Adrenal gland (tissue), 12 donors: ENCODE data around the gene PRPF19. TPM values are rescaled to one million over a fixed set of nuclear protein-coding genes. Genes with fewer than 3 reads are reported as not detected.

Source experiments
- DNase-seq, 7 donors: peaks; one replicate each; pipeline ENCODE4 v3.0.0-alpha.2; 2019 to 2020
- H3K27ac ChIP-seq, 5 donors: fragments of 200-600 bp; sonication (generic) in 4 of 5; 1 replicate in 3 of 5; 2 replicates in 2 of 5; pipeline versions ENCODE4 v1.5.1 to v1.8.0; 2016 to 2020; ENCODE audit warnings: mild to moderate bottlenecking in 1 of 5
- H3K27me3 ChIP-seq: fragments of 200-600 bp; 2 replicates; pipeline ENCODE4 v1.8.0; 2021
- H3K36me3 ChIP-seq, 2 donors: fragments of 200-600 bp; replicated peaks in 1 of 2; 1 replicate in 1 of 2; 2 replicates in 1 of 2; pipeline versions ENCODE4 v1.5.1 to v1.8.0; 2018 to 2022
- H3K4me1 ChIP-seq, 2 donors: fragments of 200-600 bp; replicated peaks in 1 of 2; 1 replicate in 1 of 2; 2 replicates in 1 of 2; pipeline versions ENCODE4 v1.5.1 to v1.8.0; 2018 to 2021
- H3K4me3 ChIP-seq, 4 donors: fragments of 200-600 bp; sonication (generic) in 3 of 4; one replicate each; pipeline ENCODE4 v1.5.1; 2016 to 2018
- H3K9me3 ChIP-seq, 3 donors: fragments of 200-600 bp; sonication (generic) in 1 of 3; replicated peaks in 1 of 3; 1 replicate in 2 of 3; 2 replicates in 1 of 3; pipeline versions ENCODE4 v1.5.1 to v1.8.0; 2016 to 2021
- CTCF ChIP-seq, 6 experiments: fragments of 450-650 bp in 4 of 6; fragments of 200-600 bp in 2 of 6; sonication (generic) in 1 of 6; IDR thresholded peaks; 1 replicate in 5 of 6; 2 replicates in 1 of 6; pipeline versions ENCODE4 v1.5.1 to v1.8.0; 2016 to 2021; ENCODE audit warnings: antibody characterized with exemption in 6 of 6, mild to moderate bottlenecking in 2 of 6, moderate library complexity in 1 of 6
- POLR2A ChIP-seq, 2 donors: fragments of 450-650 bp; IDR thresholded peaks; one replicate each; pipeline ENCODE4 v1.6.1; 2017; ENCODE audit warnings: antibody characterized with exemption in 2 of 2, mild to moderate bottlenecking in 2 of 2, moderate library complexity in 1 of 2
- WGBS, 4 donors: extraction: QIAGEN DNeasy Blood & Tissue Kit in 2 of 4; methylation state at CpG; one replicate each; pipeline versions ENCODE4 v1.1.5 to v1.1.7; 2013 to 2017; 5-methylcytosine and 5-hydroxymethylcytosine counted together
- intact Hi-C, 2 donors: fragments of 100-400 bp; cut with DNase I; formaldehyde crosslinking; loops; one replicate each; pipeline versions ENCODE4 v1.14.1 to v1.15.0; 2022 to 2023
- polyA plus RNA-seq, 3 donors: library from polyadenylated mRNA; stranded (reverse); fragments of 200-250 nt in 2 of 3; fragments of 350-450 nt in 1 of 3; fragmentation: Illumina TruSeq in 1 of 3; extraction: RNeasy Lipid Tissue Mini Kit (QIAGEN cat#74804) in 1 of 3; gene quantifications; one replicate each; pipeline ENCODE4 v1.2.3, GENCODE V29; 2013 to 2014
- total RNA-seq, 9 donors: library from RNA; depleted of rRNA in 4 of 9; stranded (reverse); fragments of >200 nt in 4 of 9; fragments of 120-200 nt in 1 of 9; fragmentation: NEBNext Ultra II Directional in 1 of 9; extraction: Animal tissue kit (Norgen Biotek cat#: 25700) in 1 of 9; gene quantifications; one replicate each; pipeline versions ENCODE4 v1.1.0 to v1.2.4, GENCODE V29; 2013 to 2023
- donor health status: healthy with polysubstance abuse.
- donor health status: Bipolar disorder and iron deficiency.
- donor health status: DM: yes; HTN: yes; CAD: no.
- donor health status: DM: no; HTN: no; CAD: no.
- donor health status: DM: no; HTN: no; CAD: no.
- donor health status: DM: yes; HTN: yes; CAD: no.

The PRPF19 gene
- total and polyA plus RNA-seq, 12 donors, result 45.5 to 129 (median 100.0) TPM

GRCh38 chr11:60876168-60876485, 30.3 kb downstream of the PRPF19 start:
- H3K36me3 ChIP-seq, result no peaks in the 10 kb centered on the region
- DNase-seq, result peak in 1 of 7 donors; percentile 27
- no peak overlapping the region for H3K27ac ChIP-seq
- TF ChIP-seq CTCF (IDR thresholded peaks at IDR 0.05) (no peak), POLR2A (IDR thresholded peaks at IDR 0.05) (no peak)
- no peaks in the 10 kb centered on the region for H3K9me3 ChIP-seq
- 80 to 98% (median 95%) methylated on average over 1 to 2 of the region's 2 CpGs; no CpG with 5 or more reads in 1 of the 4 donors for WGBS, 4 donors
- H3K27me3 ChIP-seq, result no peaks in the 10 kb centered on the region
- H3K4me1 ChIP-seq, result peaks cover 0 to 22% of the 10 kb centered on the region in 2 donors
- intact Hi-C loops, result no loop called here
- H3K4me3 ChIP-seq, result no peak overlapping the region

- Histone ChIP-seq H3K4me3 (no peak overlapping the region), H3K27me3 (no peaks in the 10 kb centered on the region), H3K4me1 (peaks cover 0 to 22% of the 10 kb centered on the region in 2 donors), H3K27ac (no peak overlapping the region), H3K9me3 (no peaks in the 10 kb centered on the region), H3K36me3 (no peaks in the 10 kb centered on the region)
- intact Hi-C loops, result no loop called here
- peak in 2 of 7 donors; percentile 8 to 27 for DNase-seq
- WGBS, 4 donors, result 85 to 89% (median 87%) methylated on average over 4 to 7 of the region's 7 CpGs
- TF ChIP-seq POLR2A (IDR thresholded peaks at IDR 0.05), result no peak
- TF ChIP-seq CTCF (IDR thresholded peaks at IDR 0.05), result no peak
These were observed 30.8 kb downstream of the PRPF19 start for GRCh38 chr11:60875366-60876167.

- 79 to 93% (median 90%) methylated on average over 7 to 13 of the region's 13 CpGs for WGBS, 4 donors
- TF ChIP-seq CTCF (IDR thresholded peaks at IDR 0.05), result no peak
- TF ChIP-seq POLR2A (IDR thresholded peaks at IDR 0.05), result no peak
- DNase-seq, result peak in 3 of 7 donors; percentile 11 to 51 (median 22)
- H3K9me3 ChIP-seq, result no peaks in the 10 kb centered on the region
- H3K4me1 ChIP-seq, result peaks cover 0 to 22% of the 10 kb centered on the region in 2 donors
- H3K4me3 ChIP-seq, result no peak overlapping the region
- H3K36me3 ChIP-seq, result no peaks in the 10 kb centered on the region
- no peak overlapping the region for H3K27ac ChIP-seq
- intact Hi-C loops, result no loop called here
- no peaks in the 10 kb centered on the region for H3K27me3 ChIP-seq
These were observed 31.7 kb downstream of the PRPF19 start for GRCh38 chr11:60874421-60875365.

DNA sequence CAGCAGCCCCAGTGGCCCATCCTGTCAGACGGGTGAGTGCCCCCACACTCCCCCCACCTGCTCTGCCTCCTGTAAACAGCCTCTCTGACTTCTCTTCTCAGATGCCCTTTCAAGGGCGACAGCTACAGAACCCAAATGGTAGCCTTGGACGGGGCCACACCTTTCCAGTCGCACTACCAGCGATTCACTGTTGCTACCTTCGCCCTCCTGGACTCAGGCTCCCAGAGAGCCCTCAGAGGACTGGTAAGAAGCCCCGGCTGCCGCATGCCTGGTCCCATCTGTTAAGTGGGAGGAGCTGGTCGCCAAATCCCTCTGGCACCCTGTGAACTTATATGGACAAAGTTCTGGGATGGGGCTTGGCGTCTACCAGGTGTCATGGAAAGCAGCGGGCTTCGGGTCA, 32.9 kb downstream of the PRPF19 start:
- Histone ChIP-seq H3K4me3 (no peak overlapping the region), H3K36me3 (no peaks in the 10 kb centered on the region), H3K27ac (peak overlapping the region in 1 of 5 donors; percentile 36), H3K27me3 (no peaks in the 10 kb centered on the region), H3K4me1 (peaks cover 0 to 22% of the 10 kb centered on the region in 2 donors), H3K9me3 (no peaks in the 10 kb centered on the region)
- TF ChIP-seq CTCF (IDR thresholded peaks at IDR 0.05), result no peak
- 65 to 70% (median 68%) methylated on average over 10 to 12 of the region's 12 CpGs for WGBS, 4 donors
- peak in 3 of 7 donors; percentile 6 to 43 (median 19) for DNase-seq
- intact Hi-C loops, result no loop called here
